ENCODE results near the gene PCK2.

The PCK2 gene

DNA sequence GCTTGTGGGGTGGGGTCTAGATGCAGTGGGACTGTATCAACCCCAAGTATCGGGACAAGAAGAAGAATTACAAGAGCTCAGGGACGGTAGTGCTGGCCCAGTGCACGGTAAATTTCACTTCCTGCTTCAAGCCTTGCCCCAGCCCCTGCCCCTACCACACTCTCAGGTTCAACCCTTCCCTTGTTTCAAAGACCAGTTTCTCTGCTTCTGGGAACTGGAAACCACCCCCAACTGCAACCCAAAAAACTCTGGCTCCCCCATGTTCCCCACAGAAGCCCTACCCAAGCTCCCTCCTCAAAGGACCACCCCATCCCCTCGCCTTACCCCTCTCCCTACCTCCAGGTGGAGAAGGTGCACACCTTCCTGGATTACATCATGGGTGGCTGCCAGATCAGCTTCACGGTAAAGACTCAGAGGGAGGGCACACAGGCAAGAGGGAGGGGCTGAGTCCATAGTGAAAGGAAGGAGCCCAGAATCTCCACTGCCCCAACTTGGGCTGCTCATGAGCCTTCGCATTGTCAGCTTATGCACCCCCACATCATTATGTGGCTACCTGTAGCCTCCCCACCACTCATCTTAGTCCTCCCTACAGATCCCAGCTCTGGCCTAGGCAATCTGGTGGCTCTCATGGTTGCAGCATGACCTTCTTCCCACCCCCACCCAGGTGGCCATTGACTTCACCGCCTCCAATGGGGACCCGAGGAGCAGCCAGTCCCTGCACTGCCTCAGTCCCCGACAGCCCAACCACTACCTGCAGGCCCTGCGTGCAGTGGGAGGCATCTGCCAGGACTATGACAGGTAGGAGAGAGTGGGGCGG lies 18.4 kb upstream of the PCK2 start:
- peak; percentile 45 for DNase-seq (ENCODE audit: low spot score)

DNA sequence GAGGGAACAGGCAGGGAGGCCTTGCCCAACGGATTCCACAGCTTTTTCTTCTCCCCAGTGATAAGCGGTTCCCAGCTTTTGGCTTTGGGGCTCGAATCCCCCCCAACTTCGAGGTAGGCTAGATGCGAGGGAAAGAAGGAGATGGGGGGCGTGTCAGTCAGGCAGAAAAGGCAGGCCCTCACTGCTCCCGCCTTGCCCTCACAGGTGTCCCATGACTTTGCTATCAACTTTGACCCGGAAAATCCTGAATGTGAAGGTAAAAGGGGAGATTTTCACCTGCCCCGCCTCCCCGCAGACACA lies 17.9 kb upstream of the PCK2 start:
- no peak for DNase-seq (ENCODE audit: low spot score)

DNA sequence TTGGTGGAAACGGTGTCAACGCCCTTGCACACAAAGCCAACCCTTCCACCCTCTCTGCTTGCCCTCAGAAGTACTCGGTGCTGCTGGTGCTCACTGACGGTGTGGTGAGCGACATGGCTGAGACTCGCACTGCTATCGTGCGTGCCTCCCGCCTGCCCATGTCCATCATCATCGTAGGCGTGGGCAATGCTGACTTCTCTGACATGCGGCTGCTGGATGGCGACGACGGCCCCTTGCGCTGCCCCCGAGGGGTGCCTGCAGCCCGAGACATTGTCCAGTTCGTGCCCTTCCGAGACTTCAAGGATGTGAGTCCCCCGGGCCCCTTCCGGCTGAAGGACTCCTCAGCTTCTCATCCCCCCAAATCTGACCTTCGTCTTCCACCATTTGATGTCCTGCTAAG lies 17.0 kb upstream of the PCK2 start:
- no peak for DNase-seq (ENCODE audit: low spot score)

DNA sequence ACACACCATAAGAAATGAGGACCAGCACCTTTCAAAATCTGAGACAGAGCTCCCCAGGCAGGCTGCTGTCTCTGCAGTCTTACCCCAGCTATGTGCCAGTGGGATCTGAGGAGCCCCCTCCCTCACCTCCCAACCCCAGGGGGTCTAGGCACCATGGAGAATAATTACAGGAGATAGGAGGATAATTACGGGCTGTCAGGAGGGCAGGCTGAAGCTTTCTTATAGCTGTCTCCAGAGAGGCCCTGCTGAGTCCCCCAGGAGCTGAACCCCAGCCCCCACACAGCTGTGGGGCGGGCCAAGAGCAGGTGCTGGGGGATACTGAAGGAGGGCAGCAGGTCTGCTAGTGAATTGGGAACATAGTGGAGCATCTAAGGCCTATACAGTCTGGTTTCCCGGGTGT lies 16.0 kb upstream of the PCK2 start:
- DNase-seq (ENCODE audit: low spot score) = no peak

DNA sequence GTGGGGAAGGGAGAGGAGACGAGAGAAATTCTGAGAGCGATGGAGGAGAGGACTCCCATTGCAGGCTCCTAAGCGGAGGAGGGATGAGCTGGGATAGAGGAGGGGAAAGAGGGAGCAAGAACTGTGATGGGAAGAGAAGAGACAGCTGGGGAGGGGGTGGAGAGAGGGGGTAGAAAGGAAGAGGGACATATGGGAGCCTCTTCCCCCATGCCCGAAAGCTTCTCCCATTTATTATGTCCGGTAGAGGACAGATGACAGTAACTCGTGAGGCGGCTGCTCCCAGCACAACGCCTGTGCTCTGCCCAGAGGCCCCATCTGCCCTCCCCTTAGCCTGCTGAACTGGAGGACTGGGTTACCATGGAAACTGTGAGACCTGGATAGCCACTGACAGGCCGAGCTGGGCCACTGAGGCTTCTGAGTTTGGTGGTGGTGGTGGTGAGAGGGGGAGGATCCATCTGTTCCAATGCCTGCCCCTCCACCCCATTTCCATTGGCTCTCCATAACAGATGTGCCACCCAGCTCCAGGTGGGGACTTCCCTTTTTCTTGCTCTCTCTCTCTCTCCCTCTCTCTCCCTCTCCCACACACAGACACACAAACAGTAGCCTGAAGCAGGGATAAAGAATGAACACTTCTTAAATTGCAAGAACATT lies 14.5 kb upstream of the PCK2 start:
- no peak for DNase-seq (ENCODE audit: low spot score)

DNA sequence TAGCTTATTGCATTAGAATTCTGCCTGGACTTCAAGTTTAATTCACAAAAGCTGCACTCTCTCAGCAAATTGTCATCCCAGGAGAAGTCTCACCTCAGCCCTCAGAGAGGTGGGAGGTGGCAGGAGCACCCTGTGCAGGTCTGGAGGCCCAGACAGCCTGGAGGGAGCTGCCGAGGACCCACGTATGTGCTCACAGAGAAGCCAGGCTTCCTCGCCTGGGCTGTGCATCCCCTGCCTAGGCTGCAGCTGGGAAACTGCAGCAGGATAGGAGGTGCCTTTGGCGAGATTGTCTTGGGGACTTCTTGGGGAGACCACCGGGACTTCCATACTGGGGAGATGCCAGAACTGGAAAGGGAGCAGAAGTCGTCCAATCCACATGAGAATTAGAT lies 14.0 kb upstream of the PCK2 start:
- no peak for DNase-seq (ENCODE audit: low spot score)

DNA sequence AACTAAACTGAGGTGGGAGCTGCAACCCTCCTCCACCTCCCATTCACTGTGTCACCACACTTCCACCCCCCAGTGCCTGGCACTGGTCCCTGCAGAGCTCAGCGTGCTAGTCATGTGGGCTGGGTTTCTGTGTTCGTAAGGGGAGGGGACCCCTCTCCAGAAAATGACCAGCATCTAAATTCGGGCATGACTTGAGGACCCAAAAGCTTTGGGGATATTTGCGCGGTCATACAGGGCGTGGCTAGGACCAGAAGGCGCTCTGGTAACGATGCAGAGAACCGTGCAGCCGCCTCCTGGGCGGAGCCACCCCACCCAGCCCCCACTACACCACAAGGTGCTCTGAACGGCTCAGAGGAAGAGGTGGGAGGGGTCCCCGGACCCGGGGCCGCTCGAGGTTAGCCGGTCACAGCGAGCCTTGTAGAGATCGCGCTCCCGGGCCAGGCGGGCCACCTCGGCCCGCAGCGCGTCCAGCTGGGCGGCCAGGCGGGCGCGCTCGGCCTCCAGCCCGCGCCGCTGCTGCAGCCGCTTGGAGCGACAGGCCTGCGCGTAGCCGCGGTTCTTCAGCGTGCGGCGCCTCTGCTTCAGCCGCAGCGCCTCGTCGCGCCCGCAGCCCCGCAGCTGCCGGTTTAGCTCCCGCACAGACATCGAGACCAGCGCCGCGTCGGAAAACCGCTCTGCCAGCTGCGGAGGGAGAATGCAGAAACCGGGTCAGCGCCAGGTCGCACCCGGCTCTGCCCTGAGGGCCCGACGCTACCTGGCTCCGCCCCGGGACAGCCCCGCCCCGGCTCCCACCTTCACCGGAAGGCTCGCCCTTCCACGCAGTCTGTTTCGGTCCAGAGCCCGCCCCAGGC lies 13.0 kb upstream of the PCK2 start:
- peak; percentile 83 for DNase-seq (ENCODE audit: low spot score)

DNA sequence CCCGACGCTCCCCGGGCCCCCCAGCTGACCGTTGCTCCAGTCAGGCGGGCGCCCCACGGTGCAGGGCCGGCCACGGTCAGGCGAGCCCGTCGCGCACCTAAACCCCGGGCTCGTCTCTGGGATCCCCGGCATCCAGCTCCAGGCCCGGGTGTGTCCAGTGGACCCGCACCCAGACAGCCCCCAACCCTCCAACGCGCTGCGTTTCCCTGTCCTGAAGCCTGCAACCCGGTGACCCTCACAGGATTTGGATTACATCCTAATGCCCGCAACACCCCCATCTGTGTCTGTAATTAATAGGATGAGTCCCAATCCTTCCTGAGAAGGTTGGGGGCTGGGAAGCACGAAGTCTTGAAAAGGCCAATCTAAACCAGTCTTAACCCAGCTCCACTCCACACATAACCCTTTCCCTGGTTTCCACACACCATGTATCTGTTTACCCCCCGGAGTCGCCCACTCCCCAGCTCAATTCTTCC lies 12.3 kb upstream of the PCK2 start:
- no peak for DNase-seq (ENCODE audit: low spot score)

DNA sequence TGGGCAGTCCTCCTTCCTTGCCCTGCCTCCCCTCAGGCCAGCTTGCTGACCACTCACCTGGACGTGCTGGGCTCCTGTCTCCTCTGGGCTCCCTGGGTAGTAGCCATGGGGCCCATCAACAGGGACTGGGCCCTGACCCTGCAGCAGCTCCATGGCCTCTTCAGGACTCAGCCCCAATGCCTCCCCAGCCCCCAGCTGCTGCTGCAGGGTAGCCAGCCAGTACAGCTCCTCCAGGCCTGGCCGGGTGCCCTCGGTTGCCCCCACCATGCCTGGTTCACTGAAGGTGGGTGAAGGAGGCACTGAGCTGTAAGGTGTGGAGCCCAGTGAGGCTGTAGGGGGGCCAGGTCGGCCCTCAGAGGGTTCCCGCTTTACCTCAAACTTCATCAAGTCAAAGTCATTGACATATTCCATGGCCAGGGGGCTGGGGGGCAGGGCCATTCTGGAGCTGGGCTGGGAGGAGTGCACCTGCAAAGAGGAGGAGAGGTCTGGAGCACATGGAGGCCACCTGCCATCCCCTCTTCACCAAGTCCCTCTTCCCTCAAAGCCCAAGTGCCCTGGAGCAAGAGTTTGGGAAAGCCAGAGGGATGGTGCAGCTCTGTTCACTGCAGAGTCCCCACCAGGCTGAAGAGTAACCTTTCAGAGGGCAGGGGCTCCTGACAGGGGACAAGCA lies 11.6 kb upstream of the PCK2 start:
- DNase-seq (ENCODE audit: low spot score) = no peak

DNA sequence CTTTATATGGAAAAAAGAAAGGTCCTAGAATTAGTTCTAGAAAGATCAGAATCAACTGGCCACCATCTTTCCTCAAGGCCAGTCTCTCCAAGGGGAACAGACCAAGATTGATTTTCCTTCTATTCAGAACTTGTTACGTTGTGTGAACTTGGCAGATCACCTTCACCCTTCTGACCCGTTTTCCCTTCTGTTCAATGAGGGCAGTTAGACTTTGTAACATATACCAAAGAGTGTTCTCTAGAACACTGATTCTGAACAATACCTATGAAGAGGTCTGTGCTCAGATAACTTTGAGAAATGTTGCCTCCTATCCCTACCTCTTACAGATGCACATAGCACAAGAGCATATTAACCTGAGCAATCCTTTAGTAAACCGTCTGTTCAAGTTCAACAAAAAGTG lies 10.6 kb upstream of the PCK2 start:
- no peak for DNase-seq (ENCODE audit: low spot score)

DNA sequence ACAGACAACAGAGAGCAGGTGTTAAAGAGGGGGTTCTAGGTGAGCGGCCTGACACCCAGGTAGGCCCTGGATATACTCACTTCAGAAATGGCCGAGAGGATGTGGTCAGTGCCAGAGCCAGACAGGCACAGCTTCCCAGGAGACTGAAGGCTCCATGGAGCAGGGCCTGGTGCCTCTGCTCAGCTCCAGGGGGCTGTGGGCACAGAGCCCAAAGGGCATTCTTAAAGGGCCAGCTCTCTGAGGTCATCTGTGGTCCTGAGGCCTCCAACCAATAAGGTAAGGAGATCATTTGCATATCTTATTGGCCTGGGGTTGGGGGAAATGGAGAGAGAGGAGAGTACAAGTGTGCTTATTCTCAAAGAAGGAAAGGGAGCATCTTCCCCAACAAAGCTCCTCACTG lies 9.7 kb upstream of the PCK2 start:
- no peak for DNase-seq (ENCODE audit: low spot score)

DNA sequence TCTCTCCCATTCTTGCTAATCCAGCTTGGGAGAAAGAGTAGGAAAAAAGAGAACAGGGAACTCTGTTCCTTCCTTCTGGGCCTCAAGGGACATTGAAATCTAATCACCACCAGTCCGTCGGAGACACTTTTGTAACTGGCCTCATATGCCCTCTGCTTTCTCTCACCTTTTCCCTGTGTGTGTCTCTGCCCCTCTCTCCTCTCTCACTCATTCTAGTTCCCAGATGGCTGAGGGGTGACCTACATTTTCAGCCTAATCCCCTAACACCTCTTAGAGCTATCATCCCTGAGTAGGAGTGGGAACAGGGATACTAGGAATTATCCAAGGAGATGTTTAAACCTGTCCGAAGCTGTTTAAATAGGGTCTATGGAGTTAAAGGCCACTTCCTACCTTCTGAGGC lies 8.9 kb upstream of the PCK2 start:
- DNase-seq (ENCODE audit: low spot score) = no peak

DNA sequence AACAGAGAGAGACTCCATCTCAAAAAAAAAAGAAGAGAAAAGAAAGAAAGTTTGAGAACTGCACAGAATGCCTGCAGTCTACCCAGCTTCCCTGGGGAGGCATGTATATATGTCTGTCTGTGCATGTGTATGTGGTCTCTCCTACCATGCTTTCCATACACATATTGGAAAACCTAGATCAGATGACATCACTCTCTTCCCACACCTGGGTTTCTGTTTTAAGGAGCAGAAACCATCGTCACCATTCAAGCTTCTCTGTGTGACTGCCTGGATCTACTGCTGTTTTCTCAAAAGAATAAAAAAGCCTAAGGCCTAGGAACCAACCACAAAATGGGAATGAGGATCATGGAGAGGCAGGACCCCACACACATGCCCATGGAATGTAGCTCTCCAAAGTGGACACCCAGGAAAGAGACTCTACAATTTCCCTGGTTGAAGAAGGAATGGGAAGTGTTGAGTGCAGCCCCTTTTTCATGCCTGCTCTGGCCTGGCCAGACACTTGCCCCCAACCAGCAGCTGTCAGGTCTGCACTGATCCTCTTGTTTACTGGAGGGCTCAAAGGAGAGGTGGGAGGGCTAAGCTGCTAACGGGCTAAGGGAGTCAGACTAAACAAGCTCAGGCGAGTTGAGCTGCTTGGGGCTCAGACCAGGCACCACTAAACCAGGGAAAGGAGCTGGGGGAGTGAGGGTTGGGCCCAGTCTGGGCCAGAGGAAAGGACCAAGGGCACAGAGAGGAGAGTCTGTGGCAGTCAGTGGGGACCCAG lies 7.7 kb upstream of the PCK2 start:
- no peak for DNase-seq (ENCODE audit: low spot score)

DNA sequence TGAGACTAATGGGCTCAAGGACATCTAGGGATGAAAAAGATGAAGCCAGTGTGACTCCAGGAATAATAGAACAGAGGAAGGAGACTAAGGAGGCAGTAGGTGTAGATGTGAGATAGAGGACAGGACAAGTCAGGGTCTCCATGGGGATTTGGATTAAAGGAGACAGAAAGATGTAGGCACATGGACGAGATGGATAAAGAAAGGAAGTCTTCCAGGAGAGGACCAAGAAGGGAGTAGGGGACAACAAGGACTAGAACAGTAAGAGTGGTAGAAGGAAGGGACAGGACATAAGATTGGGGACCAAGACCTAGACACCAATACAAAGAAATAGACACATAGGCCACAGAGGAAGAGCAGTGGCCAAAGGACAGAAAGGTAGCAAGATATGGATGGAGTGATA lies 7.1 kb upstream of the PCK2 start:
- DNase-seq (ENCODE audit: low spot score) = no peak

DNA sequence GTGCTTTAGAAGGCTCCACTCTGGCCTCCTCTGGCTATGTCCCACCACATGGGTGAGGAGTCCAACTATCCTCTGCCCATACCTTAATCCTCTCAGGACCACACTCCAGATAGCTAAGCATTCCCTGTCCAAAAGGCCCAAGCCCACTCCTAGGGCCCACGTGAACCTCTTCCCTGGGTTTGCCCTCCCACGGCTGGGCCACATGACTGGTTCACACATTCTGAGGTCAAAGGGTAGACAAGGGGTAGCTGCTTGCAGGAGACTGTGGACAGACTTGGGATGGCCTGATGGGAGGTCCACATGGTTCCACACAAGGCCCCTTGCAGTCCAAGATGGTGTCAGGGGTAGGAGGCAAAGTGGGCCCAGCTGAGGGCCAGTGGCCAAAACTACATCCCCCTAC lies 6.0 kb upstream of the PCK2 start:
- DNase-seq (ENCODE audit: low spot score) = no peak

DNA sequence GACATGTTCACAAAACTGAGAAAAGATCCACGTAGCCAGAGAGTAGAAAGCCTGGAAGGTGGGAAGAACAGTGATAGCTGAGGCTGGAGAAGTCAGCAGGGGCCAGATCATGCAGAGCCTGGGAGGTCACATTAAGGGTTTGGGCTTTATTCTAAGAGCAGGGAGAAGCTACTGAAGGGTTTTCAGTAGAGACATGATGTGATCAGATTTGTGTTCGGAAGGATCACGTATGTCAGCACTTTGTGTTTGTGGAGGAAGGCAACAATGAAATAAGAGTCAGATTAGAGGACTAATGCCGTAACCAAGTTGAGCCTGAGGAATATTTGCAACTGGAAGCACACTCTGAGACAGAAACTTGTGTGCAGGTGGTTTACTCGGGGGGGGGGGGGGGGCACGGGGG lies 4.2 kb upstream of the PCK2 start:
- DNase-seq (ENCODE audit: low spot score) = no peak

DNA sequence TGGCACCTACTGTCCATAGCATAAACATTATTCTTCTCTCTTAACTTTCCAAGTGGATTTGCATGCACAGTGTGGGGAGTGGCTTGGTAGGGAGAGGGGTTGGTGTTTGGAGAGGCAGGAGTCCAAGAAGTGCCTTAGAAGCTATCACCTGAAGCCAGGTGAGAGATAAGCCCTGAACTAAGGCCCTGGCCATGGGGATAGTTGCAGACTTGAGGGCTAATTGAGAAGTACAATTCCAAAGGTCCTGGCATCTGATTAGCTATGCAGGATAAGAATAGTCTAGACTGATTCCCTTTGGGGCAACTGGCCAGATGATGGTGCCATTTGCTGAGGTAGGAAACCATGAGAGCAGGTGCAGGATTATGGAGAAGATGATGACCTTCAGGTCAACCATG lies 2.0 kb upstream of the PCK2 start:
- DNase-seq (ENCODE audit: low spot score) = no peak

DNA sequence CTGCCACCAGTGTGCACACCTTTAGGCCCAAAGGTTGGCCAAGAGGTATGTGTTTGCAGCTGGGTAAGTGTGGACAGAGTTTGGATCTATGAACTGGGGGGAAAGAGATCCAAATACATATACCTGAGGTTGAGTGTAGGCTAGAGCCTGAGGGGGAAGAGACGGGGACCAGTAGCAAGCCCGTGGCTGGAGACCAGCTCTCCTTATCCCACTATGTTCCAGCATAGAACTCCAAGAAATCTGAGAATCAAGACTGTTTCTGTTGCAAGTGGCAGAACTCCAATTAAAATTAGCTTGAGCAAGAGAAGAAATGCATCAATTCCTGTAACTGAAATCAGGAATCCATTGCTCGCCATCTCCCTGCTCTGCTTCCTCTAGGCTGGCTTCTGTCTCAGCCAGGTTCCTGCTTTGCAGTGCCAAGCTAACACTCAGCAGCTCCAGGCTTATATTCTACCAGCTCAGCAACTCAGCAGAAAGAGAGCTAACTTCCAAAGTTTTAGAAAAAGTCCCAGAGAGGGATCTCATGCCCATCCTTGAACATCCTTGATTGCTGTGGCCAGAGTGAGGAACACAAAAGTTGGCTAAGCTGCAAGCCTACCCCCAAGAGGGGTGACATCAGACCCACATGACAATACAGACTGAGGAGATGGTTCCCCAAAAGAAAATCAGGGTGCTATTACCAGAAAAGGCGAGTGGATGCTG lies 1.5 kb upstream of the PCK2 start:
- no peak for DNase-seq (ENCODE audit: low spot score)

DNA sequence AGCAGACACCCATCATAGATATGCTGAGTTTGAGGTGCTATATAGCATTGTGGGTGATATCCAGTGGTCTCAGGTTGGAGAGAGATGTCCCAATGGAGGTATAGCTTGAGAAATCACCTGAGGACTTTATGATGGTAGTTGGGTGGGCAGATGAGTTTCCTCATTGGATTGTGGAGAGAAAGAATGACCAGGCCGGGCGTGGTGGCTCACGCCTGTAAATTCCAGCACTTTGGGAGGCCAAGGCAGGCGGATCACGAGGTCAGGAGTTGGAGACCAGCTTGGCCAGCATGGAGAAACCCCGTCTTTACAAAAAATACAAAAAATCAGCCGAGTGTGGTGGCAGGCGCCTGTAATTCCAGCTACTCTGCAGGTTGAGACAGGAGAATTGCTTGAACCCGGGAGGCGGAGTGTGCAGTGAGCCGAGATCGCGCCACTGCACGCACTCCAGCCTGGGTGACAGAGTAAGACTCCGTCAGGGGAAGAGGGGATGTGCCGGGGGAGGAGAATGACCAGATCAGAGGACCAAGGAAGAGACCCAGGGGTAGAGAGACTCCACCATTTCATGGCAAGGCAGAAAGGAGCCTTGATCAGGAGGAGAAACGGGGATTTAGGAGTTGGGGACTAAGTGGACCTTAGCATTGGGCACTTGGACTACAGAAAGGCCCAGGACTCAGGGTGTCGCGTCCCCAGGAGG lies 757 bp upstream of the PCK2 start:
- no peak for DNase-seq (ENCODE audit: low spot score)

DNA sequence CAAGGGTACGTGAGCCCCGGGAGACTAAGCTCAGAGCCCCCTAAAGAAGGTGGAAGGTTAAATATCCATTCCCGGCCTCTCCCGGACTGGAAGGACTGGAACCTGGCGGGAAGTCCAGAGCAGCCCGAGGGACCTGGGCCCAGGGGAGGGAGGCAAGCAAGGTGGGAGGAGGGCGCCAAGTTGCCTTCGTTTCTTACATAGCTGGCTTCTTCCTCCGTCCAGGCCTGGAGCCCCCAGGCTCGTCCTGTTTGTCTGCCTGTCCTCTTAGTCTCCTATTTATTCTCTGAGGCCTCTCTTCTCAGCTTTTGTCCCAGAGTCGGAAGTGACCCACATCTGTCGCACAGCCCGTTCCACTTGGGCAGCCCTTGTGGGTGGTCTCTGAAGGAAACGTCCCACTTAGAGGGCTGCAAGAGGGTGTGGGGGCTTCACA lies 745 bp downstream of the PCK2 start:
- no peak for DNase-seq (ENCODE audit: low spot score)
